Neural progenitor cell (in vitro differentiated cells): ENCODE results near the gene LDHAL6B.

ENCODE experiments used
- EZH2 ChIP-seq: fragments of 200-600 bp; sonication (generic); IDR thresholded peaks from 2 replicates; pipeline ENCODE4 v1.6.1; 2017; ENCODE audit warnings: antibody characterized with exemption, mild to moderate bottlenecking, moderate library complexity
- EZH2phosphoT487 ChIP-seq: fragments of 200-600 bp; sonication (generic); IDR thresholded peaks from 2 replicates; pipeline ENCODE4 v1.6.1; 2017; ENCODE audit warnings: antibody characterized with exemption
- TF ChIP-seq, protein P1 (sequence below): fragments of 200-600 bp; sonication (generic); IDR thresholded peaks from 2 replicates; pipeline ENCODE4 v1.5.1; 2017; ENCODE audit warnings: antibody characterized with exemption, mild to moderate bottlenecking

DNA sequence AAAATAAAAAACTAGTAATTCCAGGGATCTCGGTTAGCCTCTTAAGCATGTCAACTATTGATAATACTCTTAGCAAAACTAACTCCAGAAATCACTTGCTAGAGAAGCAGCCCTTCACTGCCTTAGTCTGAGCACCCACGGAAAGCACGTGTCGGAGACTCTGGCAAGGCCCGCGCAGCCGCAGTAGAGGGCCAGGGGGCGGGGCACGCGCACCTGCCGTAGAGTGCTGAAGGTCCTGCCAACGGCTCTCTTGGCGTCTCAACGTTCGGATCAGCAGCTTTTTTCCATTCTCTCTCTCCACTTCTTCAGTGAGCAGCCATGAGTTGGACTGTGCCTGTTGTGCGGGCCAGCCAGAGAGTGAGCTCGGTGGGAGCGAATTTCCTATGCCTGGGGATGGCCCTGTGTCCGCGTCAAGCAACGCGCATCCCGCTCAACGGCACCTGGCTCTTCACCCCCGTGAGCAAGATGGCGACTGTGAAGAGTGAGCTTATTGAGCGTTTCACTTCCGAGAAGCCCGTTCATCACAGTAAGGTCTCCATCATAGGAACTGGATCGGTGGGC lies at the start of gene LDHAL6B:
- TF ChIP-seq, protein P1, sequence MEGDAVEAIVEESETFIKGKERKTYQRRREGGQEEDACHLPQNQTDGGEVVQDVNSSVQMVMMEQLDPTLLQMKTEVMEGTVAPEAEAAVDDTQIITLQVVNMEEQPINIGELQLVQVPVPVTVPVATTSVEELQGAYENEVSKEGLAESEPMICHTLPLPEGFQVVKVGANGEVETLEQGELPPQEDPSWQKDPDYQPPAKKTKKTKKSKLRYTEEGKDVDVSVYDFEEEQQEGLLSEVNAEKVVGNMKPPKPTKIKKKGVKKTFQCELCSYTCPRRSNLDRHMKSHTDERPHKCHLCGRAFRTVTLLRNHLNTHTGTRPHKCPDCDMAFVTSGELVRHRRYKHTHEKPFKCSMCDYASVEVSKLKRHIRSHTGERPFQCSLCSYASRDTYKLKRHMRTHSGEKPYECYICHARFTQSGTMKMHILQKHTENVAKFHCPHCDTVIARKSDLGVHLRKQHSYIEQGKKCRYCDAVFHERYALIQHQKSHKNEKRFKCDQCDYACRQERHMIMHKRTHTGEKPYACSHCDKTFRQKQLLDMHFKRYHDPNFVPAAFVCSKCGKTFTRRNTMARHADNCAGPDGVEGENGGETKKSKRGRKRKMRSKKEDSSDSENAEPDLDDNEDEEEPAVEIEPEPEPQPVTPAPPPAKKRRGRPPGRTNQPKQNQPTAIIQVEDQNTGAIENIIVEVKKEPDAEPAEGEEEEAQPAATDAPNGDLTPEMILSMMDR = no peak
- TF ChIP-seq EZH2 = no peak
- TF ChIP-seq EZH2phosphoT487 = no peak
